Fibroblast of skin of right biceps (primary cell): ENCODE data around the gene TMPRSS9.
A peak's percentile ranks its signal among the peaks of the same experiment; 100 is the strongest.
"Not testable (repeated sequence)": the region's sequence is repeated elsewhere in the genome, so short reads cannot be mapped to it uniquely, and the experiment has no call there.

Experiments
- DNase-seq: peaks from one replicate; pipeline ENCODE4 v3.0.0-alpha.2; 2013

Gene TMPRSS9

GRCh38 chr19:2468596-2468995 is 108.5 kb downstream of the TMPRSS9 start:
- peak; percentile 43 for DNase-seq

GRCh38 chr19:2469102-2469914 is 109.2 kb downstream of the TMPRSS9 start:
- DNase-seq = peak; percentile 97

- DNase-seq = not testable (repeated sequence)
These were observed 109.8 kb downstream of the TMPRSS9 start for GRCh38 chr19:2469915-2470200.

GRCh38 chr19:2474232-2475017 is 114.4 kb downstream of the TMPRSS9 start:
- peak; percentile 95 for DNase-seq

- DNase-seq = peak; percentile 75
These were observed 115.1 kb downstream of the TMPRSS9 start for GRCh38 chr19:2475018-2475701.
